ENCODE measurements around the gene MAP3K15. TPM values are rescaled to one million over a fixed set of nuclear protein-coding genes. Genes with fewer than 3 reads are reported as not detected.

Gene MAP3K15
- total RNA-seq, 1 experiment from 2014 or later: not detected

DNA sequence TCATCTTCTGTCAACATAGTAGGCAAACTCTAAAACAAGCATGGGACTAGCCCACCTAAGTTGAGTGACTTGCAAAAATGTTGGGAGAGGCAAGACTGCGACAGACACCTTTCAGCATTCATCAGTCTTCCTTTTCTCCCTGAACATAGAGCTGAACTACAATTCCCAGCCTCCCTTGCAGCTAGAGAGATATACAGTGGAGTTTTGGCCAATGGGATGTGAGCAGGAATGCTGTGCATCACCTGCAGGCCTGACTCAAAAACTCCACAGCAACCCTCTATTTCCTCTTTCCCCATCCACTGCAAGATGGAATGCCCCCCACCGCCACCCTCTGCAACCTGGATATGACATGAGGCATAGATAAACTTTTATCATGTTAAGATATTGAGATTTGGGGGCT lies 105.0 kb downstream of the MAP3K15 start:
- TF ChIP-seq, protein P1, sequence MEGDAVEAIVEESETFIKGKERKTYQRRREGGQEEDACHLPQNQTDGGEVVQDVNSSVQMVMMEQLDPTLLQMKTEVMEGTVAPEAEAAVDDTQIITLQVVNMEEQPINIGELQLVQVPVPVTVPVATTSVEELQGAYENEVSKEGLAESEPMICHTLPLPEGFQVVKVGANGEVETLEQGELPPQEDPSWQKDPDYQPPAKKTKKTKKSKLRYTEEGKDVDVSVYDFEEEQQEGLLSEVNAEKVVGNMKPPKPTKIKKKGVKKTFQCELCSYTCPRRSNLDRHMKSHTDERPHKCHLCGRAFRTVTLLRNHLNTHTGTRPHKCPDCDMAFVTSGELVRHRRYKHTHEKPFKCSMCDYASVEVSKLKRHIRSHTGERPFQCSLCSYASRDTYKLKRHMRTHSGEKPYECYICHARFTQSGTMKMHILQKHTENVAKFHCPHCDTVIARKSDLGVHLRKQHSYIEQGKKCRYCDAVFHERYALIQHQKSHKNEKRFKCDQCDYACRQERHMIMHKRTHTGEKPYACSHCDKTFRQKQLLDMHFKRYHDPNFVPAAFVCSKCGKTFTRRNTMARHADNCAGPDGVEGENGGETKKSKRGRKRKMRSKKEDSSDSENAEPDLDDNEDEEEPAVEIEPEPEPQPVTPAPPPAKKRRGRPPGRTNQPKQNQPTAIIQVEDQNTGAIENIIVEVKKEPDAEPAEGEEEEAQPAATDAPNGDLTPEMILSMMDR (conservative IDR thresholded peaks at IDR 0.05): no peak
- no peak for TF ChIP-seq EZH2 (IDR thresholded peaks at IDR 0.05; ENCODE audit: low read depth)
- ChIA-PET POLR2A (ENCODE audit: unreplicated experiment) (no interaction called here), CTCF (no interaction called here)
- no peaks in the 10 kb centered on the region for H4K20me1 ChIP-seq (ENCODE audit: insufficient read depth)
- no peak overlapping the region for H2AFZ ChIP-seq
- no peaks in the 10 kb centered on the region for H3K79me2 ChIP-seq (ENCODE audit: low read depth)
- no peaks in the 10 kb centered on the region for H3K4me1 ChIP-seq (replicated peaks; ENCODE audit: insufficient read depth)
- no peaks in the 10 kb centered on the region for H3K9me3 ChIP-seq (ENCODE audit: insufficient read depth, low read depth)
- H3K36me3 ChIP-seq (ENCODE audit: low read depth): no peaks in the 10 kb centered on the region
- H3K9me2 ChIP-seq (ENCODE audit: insufficient read depth): no peaks in the 10 kb centered on the region
- H3K27me3 ChIP-seq (ENCODE audit: insufficient read depth, low read depth): peaks cover 6% of the 10 kb centered on the region; the same call in 1 of the 2 replicates
- intact Hi-C loops (cut with micrococcal nuclease; ENCODE audit: unreplicated experiment): loop anchor here (10.0 kb wide), 1 partner anchor 65 kb away; no protein-coding TSS in a partner anchor
- H3K27ac ChIP-seq: no peak overlapping the region
- no TSS peak for BruUV-seq (replicated peaks)
- no peak for DNase-seq
- no peak overlapping the region for H3K4me3 ChIP-seq
- H3K4me2 ChIP-seq: no peak overlapping the region
- no peaks in the 10 kb centered on the region for H3F3A ChIP-seq (ENCODE audit: insufficient read depth, low read depth)

DNA sequence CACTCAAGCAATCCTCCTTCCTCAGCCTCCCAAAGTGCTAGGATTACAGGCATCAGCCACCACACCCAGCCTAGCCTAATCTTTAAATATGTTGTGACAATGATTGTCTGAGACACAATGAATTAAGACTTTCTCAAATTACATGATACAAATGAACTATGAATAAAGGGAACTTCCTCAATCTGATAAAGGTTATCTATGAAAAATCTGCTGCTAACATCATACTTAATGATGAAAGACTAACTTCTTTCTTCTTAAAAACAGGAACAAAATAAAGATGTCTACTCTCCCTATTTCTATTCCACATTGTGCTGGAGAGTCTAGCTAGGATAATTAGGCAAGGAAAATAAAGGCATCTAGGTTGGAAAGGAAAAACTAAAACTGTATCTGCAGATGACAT lies 111.6 kb downstream of the MAP3K15 start:
- Histone ChIP-seq H2AFZ (no peak overlapping the region), H3K27me3 (ENCODE audit: insufficient read depth, low read depth) (peaks cover 31% of the 10 kb centered on the region), H3K79me2 (ENCODE audit: low read depth) (no peaks in the 10 kb centered on the region), H3K9me2 (ENCODE audit: insufficient read depth) (no peaks in the 10 kb centered on the region), H3F3A (ENCODE audit: insufficient read depth, low read depth) (no peaks in the 10 kb centered on the region), H3K27ac (no peak overlapping the region), H4K20me1 (ENCODE audit: insufficient read depth) (no peaks in the 10 kb centered on the region), H3K9me3 (ENCODE audit: insufficient read depth, low read depth) (no peaks in the 10 kb centered on the region), H3K36me3 (ENCODE audit: low read depth) (no peaks in the 10 kb centered on the region), H3K4me2 (no peak overlapping the region), H3K4me3 (no peak overlapping the region), H3K4me1 (replicated peaks; ENCODE audit: insufficient read depth) (no peaks in the 10 kb centered on the region)
- no TSS peak for BruUV-seq (replicated peaks)
- intact Hi-C loops (cut with micrococcal nuclease; ENCODE audit: unreplicated experiment): no loop called here
- POLR2A ChIA-PET (ENCODE audit: unreplicated experiment): no interaction called here
- no peak for DNase-seq
- CTCF ChIA-PET: interaction anchor here (0.6 kb wide), 1 partner anchor 957 kb away, joined by 3 read pairs; no protein-coding TSS in a partner anchor
- TF ChIP-seq, protein P1 (conservative IDR thresholded peaks at IDR 0.05): no peak
- no peak for TF ChIP-seq EZH2 (IDR thresholded peaks at IDR 0.05; ENCODE audit: low read depth)

DNA sequence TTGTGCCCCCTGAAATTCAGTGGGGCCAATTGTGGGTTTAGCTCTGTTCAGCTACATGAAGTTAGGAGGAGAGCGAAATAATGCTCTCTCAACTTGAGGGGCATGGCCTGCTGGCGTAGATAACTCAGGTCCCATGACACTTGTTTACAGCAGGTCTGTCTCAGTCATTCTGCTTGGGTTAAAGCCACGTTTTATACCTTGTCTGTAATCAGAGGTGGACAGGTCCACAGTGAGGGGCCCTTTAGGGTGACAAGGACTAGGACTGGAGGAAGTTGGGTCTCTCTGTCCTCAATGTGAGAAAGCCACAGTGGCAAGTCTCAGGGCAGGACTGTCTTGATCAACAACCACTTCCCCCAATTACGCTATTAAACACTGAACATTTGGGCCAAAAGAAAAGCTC lies 122.6 kb downstream of the MAP3K15 start:
- no peaks in the 10 kb centered on the region for H3K79me2 ChIP-seq (ENCODE audit: low read depth)
- no peak for DNase-seq
- no peak overlapping the region for H3K4me3 ChIP-seq
- H3K27me3 ChIP-seq (ENCODE audit: insufficient read depth, low read depth): no peaks in the 10 kb centered on the region; the same call in 1 of the 2 replicates
- BruUV-seq (replicated peaks): no TSS peak
- CTCF ChIA-PET: no interaction called here
- H3F3A ChIP-seq (ENCODE audit: insufficient read depth, low read depth): no peaks in the 10 kb centered on the region
- H3K4me2 ChIP-seq: no peak overlapping the region
- no peaks in the 10 kb centered on the region for H3K9me2 ChIP-seq (ENCODE audit: insufficient read depth)
- intact Hi-C loops (cut with micrococcal nuclease; ENCODE audit: unreplicated experiment): no loop called here
- POLR2A ChIA-PET (ENCODE audit: unreplicated experiment): no interaction called here
- no peaks in the 10 kb centered on the region for H3K9me3 ChIP-seq (ENCODE audit: insufficient read depth, low read depth)
- no peaks in the 10 kb centered on the region for H3K36me3 ChIP-seq (ENCODE audit: low read depth)
- H3K4me1 ChIP-seq (replicated peaks; ENCODE audit: insufficient read depth): no peaks in the 10 kb centered on the region
- TF ChIP-seq EZH2 (IDR thresholded peaks at IDR 0.05; ENCODE audit: low read depth): no peak
- TF ChIP-seq, protein P1 (conservative IDR thresholded peaks at IDR 0.05): no peak
- H3K27ac ChIP-seq: no peak overlapping the region
- no peak overlapping the region for H2AFZ ChIP-seq
- H4K20me1 ChIP-seq (ENCODE audit: insufficient read depth): no peaks in the 10 kb centered on the region

Data from PC-9 (cell line).